Vagina (tissue), 2 donors: ENCODE measurements around the gene CA4. TPM values are rescaled to one million over a fixed set of nuclear protein-coding genes. Genes with fewer than 3 reads are reported as not detected.
A peak's percentile ranks its signal among the peaks of the same experiment; 100 is the strongest.
"Not testable (repeated sequence)": the region's sequence is repeated elsewhere in the genome, so short reads cannot be mapped to it uniquely, and the experiment has no call there.

Experiments used
- DNase-seq, 2 donors: peaks; one replicate each; pipeline ENCODE4 v3.0.0-alpha.2; 2017; ENCODE audit errors: extremely low spot score in 2 of 2
- H3K27ac ChIP-seq: fragments of 200-600 bp; sonication (generic); one replicate; pipeline ENCODE4 v1.5.1; 2019
- H3K27me3 ChIP-seq: fragments of 200-600 bp; sonication (generic); one replicate; pipeline ENCODE4 v1.5.1; 2019
- H3K36me3 ChIP-seq, 2 donors: fragments of 200-600 bp; sonication (generic); one replicate each; pipeline ENCODE4 v1.5.1; 2017 to 2019
- H3K4me1 ChIP-seq: fragments of 200-600 bp; sonication (generic); one replicate; pipeline ENCODE4 v1.5.1; 2019
- H3K4me3 ChIP-seq, 2 donors: fragments of 200-600 bp; sonication (generic); 1 replicate in 1 of 2; 2 replicates in 1 of 2; pipeline ENCODE4 v1.5.1; 2016 to 2019
- H3K9me3 ChIP-seq: fragments of 200-600 bp; sonication (generic); one replicate; pipeline ENCODE4 v1.5.1; 2019
- CTCF ChIP-seq, 3 experiments: fragments of 450-650 bp in 2 of 3; fragments of 200-600 bp in 1 of 3; sonication (generic) in 1 of 3; IDR thresholded peaks; one replicate each; pipeline ENCODE4 v1.5.1; 2017 to 2019; ENCODE audit warnings: antibody characterized with exemption in 3 of 3, mild to moderate bottlenecking in 2 of 3, moderate library complexity in 2 of 3
- POLR2A ChIP-seq, 2 donors: fragments of 450-650 bp; IDR thresholded peaks; one replicate each; pipeline ENCODE4 v1.6.1; 2017; ENCODE audit warnings: antibody characterized with exemption in 2 of 2, mild to moderate bottlenecking in 2 of 2, moderate library complexity in 2 of 2
- POLR2AphosphoS5 ChIP-seq, 2 donors: sonication (generic); formaldehyde crosslinking; IDR thresholded peaks; one replicate each; pipeline ENCODE4 v1.9.0; 2017; ENCODE audit warnings: antibody characterized with exemption in 2 of 2, mild to moderate bottlenecking in 2 of 2, low read depth in 1 of 2; ENCODE audit not compliant: insufficient read depth in 1 of 2
- intact Hi-C: fragments of 100-400 bp; cut with DNase I; formaldehyde crosslinking; loops from one replicate; pipeline ENCODE4 v1.15.1; 2023
- total RNA-seq: library from RNA; depleted of rRNA; stranded (reverse); fragments of >200 nt; gene quantifications from one replicate; pipeline ENCODE4 v1.2.3, GENCODE V29; 2016

The CA4 gene
- total RNA-seq, 1 donor from 2014 or later, result not detected

- Histone ChIP-seq H3K27ac (no peak overlapping the region), H3K9me3 (no peaks in the 10 kb centered on the region), H3K4me1 (no peaks in the 10 kb centered on the region), H3K36me3 (no peaks in the 10 kb centered on the region), H3K27me3 (no peaks in the 10 kb centered on the region), H3K4me3 (no peak overlapping the region)
- TF ChIP-seq POLR2A (IDR thresholded peaks at IDR 0.05) (no peak), POLR2AphosphoS5 (IDR thresholded peaks at IDR 0.05; ENCODE audit: insufficient read depth in 1 of 2, low read depth in 1 of 2) (no peak), CTCF (IDR thresholded peaks at IDR 0.05) (no peak)
- intact Hi-C loops, result no loop called here
- DNase-seq, result peak in 1 of 2 donors; percentile 47
Measured at GRCh38 chr17:60106340-60107059, 43.3 kb upstream of the CA4 start.

GRCh38 chr17:60107526-60108257, 42.1 kb upstream of the CA4 start:
- no peaks in the 10 kb centered on the region for H3K27me3 ChIP-seq
- H3K36me3 ChIP-seq, result no peaks in the 10 kb centered on the region
- no peak overlapping the region for H3K27ac ChIP-seq
- TF ChIP-seq POLR2AphosphoS5 (IDR thresholded peaks at IDR 0.05; ENCODE audit: insufficient read depth in 1 of 2, low read depth in 1 of 2), result no peak
- no peak for TF ChIP-seq POLR2A (IDR thresholded peaks at IDR 0.05)
- no peak for TF ChIP-seq CTCF (IDR thresholded peaks at IDR 0.05)
- no peak overlapping the region for H3K4me3 ChIP-seq
- intact Hi-C loops, result no loop called here
- no peak for DNase-seq
- no peaks in the 10 kb centered on the region for H3K4me1 ChIP-seq
- no peaks in the 10 kb centered on the region for H3K9me3 ChIP-seq

GRCh38 chr17:60108309-60108708, 41.5 kb upstream of the CA4 start:
- H3K4me3 ChIP-seq, result not testable (repeated sequence)

GRCh38 chr17:60108712-60109111, 41.1 kb upstream of the CA4 start:
- Histone ChIP-seq H3K27me3 (no peaks in the 10 kb centered on the region), H3K27ac (no peak overlapping the region), H3K4me3 (no peak overlapping the region), H3K36me3 (no peaks in the 10 kb centered on the region), H3K4me1 (no peaks in the 10 kb centered on the region), H3K9me3 (no peaks in the 10 kb centered on the region)
- DNase-seq, result no peak
- TF ChIP-seq CTCF (IDR thresholded peaks at IDR 0.05) (no peak), POLR2AphosphoS5 (IDR thresholded peaks at IDR 0.05; ENCODE audit: insufficient read depth in 1 of 2, low read depth in 1 of 2) (no peak), POLR2A (IDR thresholded peaks at IDR 0.05) (no peak)
- intact Hi-C loops, result no loop called here

More at GRCh38 chr17:60108309-60108708, 41.5 kb upstream of the CA4 start:
- H3K9me3 ChIP-seq, DNase-seq, intact Hi-C loops, H3K36me3 ChIP-seq, H3K27me3 ChIP-seq, H3K27ac ChIP-seq, H3K4me1 ChIP-seq: not testable (repeated sequence)

GRCh38 chr17:60109161-60109560, 40.6 kb upstream of the CA4 start:
- Histone ChIP-seq H3K36me3 (no peaks in the 10 kb centered on the region), H3K4me1 (no peaks in the 10 kb centered on the region), H3K9me3 (no peaks in the 10 kb centered on the region), H3K4me3 (no peak overlapping the region), H3K27me3 (no peaks in the 10 kb centered on the region), H3K27ac (no peak overlapping the region)
- no peak for TF ChIP-seq CTCF (IDR thresholded peaks at IDR 0.05)
- TF ChIP-seq POLR2AphosphoS5 (IDR thresholded peaks at IDR 0.05; ENCODE audit: insufficient read depth in 1 of 2, low read depth in 1 of 2), result no peak
- no peak for TF ChIP-seq POLR2A (IDR thresholded peaks at IDR 0.05)
- peak in 1 of 2 donors; percentile 52 for DNase-seq
- intact Hi-C loops, result no loop called here
